HUES48 (cell line): ENCODE results near the gene FOLH1.
"Not testable (repeated sequence)": the region's sequence is repeated elsewhere in the genome, so short reads cannot be mapped to it uniquely, and the experiment has no call there.

Experiments used
- H3K27ac ChIP-seq: one replicate; pipeline ENCODE4 v1.7.0; 2013; ENCODE audit warnings: low read depth, low read length, inconsistent platforms
- H3K27me3 ChIP-seq: 2 replicates; pipeline ENCODE4 v1.6.1; 2013; ENCODE audit warnings: mild to moderate bottlenecking, low read length; ENCODE audit not compliant: control insufficient read depth, insufficient read depth
- H3K36me3 ChIP-seq: 2 replicates; pipeline ENCODE4 v1.6.1; 2013; ENCODE audit warnings: low read length; ENCODE audit not compliant: control insufficient read depth, insufficient read depth
- H3K4me1 ChIP-seq: 2 replicates; pipeline ENCODE4 v1.6.1; 2013; ENCODE audit warnings: mild to moderate bottlenecking, low read length; ENCODE audit not compliant: control insufficient read depth, insufficient read depth
- H3K4me3 ChIP-seq: 2 replicates; pipeline ENCODE4 v1.5.1; 2013; ENCODE audit warnings: mild to moderate bottlenecking, low read depth, low read length
- H3K9ac ChIP-seq: 2 replicates; pipeline ENCODE4 v1.6.1; 2013; ENCODE audit warnings: mild to moderate bottlenecking, low read depth, low read length, moderate library complexity
- H3K9me3 ChIP-seq: 2 replicates; pipeline ENCODE4 v1.6.1; 2013; ENCODE audit warnings: low read length; ENCODE audit not compliant: control insufficient read depth, insufficient read depth

FOLH1 gene

GRCh38 chr11:49208006-49208721 is at the start of gene FOLH1:
Gene FOLH1, minus strand, starts transcription at chr11:49208602. Its CDS starts 193 bp downstream, at chr11:49208409.
- Histone ChIP-seq H3K27ac (no peak within 1 kb of the TSS), H3K4me3 (peak within 1 kb of the TSS; percentile 56), H3K9ac (no peak within 1 kb of the TSS), H3K36me3 (no peaks in the 10 kb centered on the region), H3K4me1 (no peaks in the 10 kb centered on the region), H3K27me3 (peaks cover 8% of the 10 kb centered on the region), H3K9me3 (peaks cover 11% of the 10 kb centered on the region; the same call in 1 of the 2 replicates)

- not testable (repeated sequence) for H3K27ac ChIP-seq, H3K27me3 ChIP-seq, H3K36me3 ChIP-seq, H3K9me3 ChIP-seq, H3K4me3 ChIP-seq, H3K9ac ChIP-seq, H3K4me1 ChIP-seq
These were observed 46.7 kb upstream of the FOLH1 start for GRCh38 chr11:49255148-49255547.

DNA sequence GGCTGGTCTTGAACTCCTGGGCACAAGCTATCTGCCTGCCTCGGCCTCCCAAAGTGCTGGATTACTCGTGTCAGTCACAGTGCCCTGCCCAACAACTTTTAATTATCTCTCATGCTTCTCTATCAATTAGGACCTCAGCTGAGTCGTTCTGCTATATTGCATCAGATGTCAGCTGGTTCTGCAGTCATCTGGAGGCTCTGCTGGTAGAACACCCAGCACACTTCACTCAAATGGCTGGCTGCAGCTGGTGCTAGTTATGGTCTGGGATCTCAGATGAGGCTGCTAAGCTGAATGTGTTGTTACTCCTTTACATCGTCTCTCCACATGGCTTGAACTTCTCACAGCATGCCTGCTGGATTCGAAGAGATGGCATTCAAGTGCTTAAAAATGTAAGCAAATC is 42.8 kb upstream of the FOLH1 start:
- H3K36me3 ChIP-seq = not testable (repeated sequence)

DNA sequence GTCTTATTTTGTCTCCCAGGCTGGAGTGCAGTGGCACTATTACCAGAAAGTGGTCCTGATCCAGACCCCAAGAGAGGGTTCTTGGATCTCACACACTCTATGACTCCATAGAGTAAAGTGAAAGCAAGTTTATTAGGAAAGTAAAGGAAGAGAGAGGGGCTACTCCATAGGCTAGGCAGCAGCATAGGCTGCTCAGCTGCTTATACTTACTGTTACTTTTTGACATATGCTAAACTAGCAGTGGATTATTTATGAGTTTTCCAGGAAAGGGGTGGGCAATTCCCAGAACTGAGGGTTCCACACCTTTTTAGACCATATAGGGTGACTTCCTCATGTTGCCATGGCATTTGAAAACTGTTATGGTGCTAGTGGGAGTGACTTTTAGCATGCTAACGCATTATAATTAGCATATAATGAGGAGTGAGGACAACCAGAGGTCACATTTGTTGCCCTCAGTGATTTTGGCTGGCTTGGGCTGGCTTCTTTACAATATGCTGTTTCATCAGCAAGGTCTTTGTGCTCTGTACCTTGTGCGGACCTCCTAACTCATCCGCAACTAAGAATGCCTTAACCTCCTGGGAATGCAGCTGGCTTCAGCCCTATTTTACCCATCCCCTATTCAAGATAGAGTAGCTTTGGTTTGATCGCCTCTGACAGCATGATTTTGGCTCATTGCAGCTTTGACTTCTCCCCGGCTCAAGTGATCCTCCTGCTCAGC is 42.2 kb upstream of the FOLH1 start:
- not testable (repeated sequence) for H3K27me3 ChIP-seq, H3K9me3 ChIP-seq, H3K4me1 ChIP-seq, H3K36me3 ChIP-seq, H3K27ac ChIP-seq, H3K4me3 ChIP-seq, H3K9ac ChIP-seq

More for the DNA sequence above, 42.8 kb upstream of the FOLH1 start:
- not testable (repeated sequence) for H3K27ac ChIP-seq, H3K27me3 ChIP-seq, H3K9me3 ChIP-seq, H3K9ac ChIP-seq, H3K4me3 ChIP-seq, H3K4me1 ChIP-seq

GRCh38 chr11:49249363-49249762 is 41.0 kb upstream of the FOLH1 start:
- not testable (repeated sequence) for H3K4me1 ChIP-seq, H3K27ac ChIP-seq, H3K9me3 ChIP-seq, H3K4me3 ChIP-seq, H3K27me3 ChIP-seq, H3K36me3 ChIP-seq, H3K9ac ChIP-seq

DNA sequence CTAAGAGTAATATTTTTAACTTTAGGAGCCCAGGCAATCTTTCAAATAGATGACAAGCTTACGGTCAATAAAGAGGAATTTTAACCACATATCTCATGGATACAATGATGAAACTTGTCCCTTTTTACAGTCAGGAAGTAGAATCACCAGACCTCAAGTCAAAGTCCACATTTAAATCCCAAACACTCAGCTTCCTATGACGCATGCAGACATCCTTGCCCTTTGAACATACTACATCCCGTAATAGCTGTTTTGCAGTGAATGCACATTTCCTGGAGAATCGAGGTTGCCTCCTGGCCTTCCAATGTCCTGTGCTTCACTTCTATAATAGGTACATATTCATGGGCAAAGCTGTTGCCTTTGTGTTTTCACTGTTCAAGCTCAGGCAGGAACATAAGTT is 25.3 kb upstream of the FOLH1 start:
- H3K36me3 ChIP-seq, H3K9me3 ChIP-seq, H3K4me1 ChIP-seq, H3K27me3 ChIP-seq, H3K27ac ChIP-seq, H3K4me3 ChIP-seq, H3K9ac ChIP-seq: not testable (repeated sequence)

GRCh38 chr11:49233019-49233418 is 24.6 kb upstream of the FOLH1 start:
- not testable (repeated sequence) for H3K4me3 ChIP-seq, H3K9me3 ChIP-seq, H3K36me3 ChIP-seq, H3K27ac ChIP-seq, H3K4me1 ChIP-seq, H3K9ac ChIP-seq, H3K27me3 ChIP-seq

GRCh38 chr11:49231725-49232124 is 23.3 kb upstream of the FOLH1 start:
- H3K9ac ChIP-seq, H3K27me3 ChIP-seq, H3K9me3 ChIP-seq, H3K4me1 ChIP-seq, H3K4me3 ChIP-seq, H3K36me3 ChIP-seq, H3K27ac ChIP-seq: not testable (repeated sequence)

GRCh38 chr11:49230534-49230933 is 22.1 kb upstream of the FOLH1 start:
- H3K9ac ChIP-seq, H3K36me3 ChIP-seq, H3K4me1 ChIP-seq, H3K27me3 ChIP-seq, H3K27ac ChIP-seq, H3K9me3 ChIP-seq, H3K4me3 ChIP-seq: not testable (repeated sequence)

DNA sequence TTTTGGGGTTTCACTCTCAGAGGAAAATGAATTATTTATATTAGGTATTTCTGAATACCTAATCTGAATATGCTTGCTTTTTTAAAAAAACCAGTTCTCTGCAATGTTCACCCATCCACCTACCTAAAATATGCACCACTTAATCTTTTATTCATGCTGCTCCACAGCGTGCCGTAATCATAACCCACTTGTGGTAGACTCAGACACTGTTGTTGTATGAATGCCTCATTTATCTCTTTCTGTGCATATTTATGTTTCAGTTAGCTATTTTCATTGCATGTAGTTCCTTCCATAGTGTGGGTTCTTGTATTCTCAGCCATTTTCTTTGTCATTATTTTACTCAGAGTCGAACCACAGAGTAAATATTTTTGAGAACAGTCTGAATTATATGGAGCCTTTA is 21.6 kb upstream of the FOLH1 start:
- H3K27me3 ChIP-seq, H3K9ac ChIP-seq, H3K4me3 ChIP-seq, H3K27ac ChIP-seq, H3K36me3 ChIP-seq, H3K9me3 ChIP-seq, H3K4me1 ChIP-seq: not testable (repeated sequence)

DNA sequence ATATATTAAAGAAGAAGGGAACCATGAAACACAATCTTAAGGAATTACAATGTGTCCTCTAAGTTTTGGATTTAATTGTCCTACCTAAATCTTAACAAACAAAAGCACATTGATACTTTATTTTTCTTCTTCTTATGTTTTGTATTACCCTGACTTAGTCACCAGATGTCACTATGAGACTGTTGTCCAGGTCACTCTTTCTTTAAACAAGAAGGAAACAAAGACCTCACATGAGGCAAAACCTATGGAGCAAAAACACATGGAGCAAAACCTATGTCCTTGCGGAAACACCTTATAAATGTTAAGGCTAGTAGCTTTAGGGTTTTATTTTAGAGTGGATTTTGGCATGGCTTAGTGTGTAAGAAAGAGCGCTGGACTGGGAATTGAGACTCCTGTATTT is 20.7 kb upstream of the FOLH1 start:
- H3K4me3 ChIP-seq, H3K27ac ChIP-seq, H3K36me3 ChIP-seq, H3K4me1 ChIP-seq, H3K9me3 ChIP-seq, H3K27me3 ChIP-seq, H3K9ac ChIP-seq: not testable (repeated sequence)
